OCI-LY3 (cell line): Measurements from ENCODE around the gene AKAP3.

Source experiments
- CTCF ChIP-seq: fragments of 200-600, 300-600 bp; sonication (generic); IDR thresholded peaks from 2 replicates; pipeline ENCODE4 v1.5.1; 2014; ENCODE audit warnings: antibody characterized with exemption, low read length, low read depth
- EZH2phosphoT487 ChIP-seq: fragments of 200-600 bp; shearing (Covaris generic); IDR thresholded peaks from 2 replicates; pipeline ENCODE4 v1.6.1; 2018; ENCODE audit warnings: antibody characterized with exemption, mixed run types, low read depth

- TF ChIP-seq CTCF (no peak), EZH2phosphoT487 (no peak)
Observed at GRCh38 chr12:4603421-4603820, 45.4 kb downstream of the AKAP3 start.
